SH-SY5Y (cell line): ENCODE measurements around the gene NLK.

ENCODE experiments used
- GATA2 ChIP-seq: IDR thresholded peaks from 2 replicates; pipeline ENCODE4 v1.6.1; 2011; ENCODE audit warnings: mild to moderate bottlenecking, low read depth, low read length
- GATA3 ChIP-seq: IDR thresholded peaks from 2 replicates; pipeline ENCODE4 v1.6.1; 2011; ENCODE audit warnings: low read depth, mild to moderate bottlenecking, low read length, moderate library complexity

- TF ChIP-seq GATA2: no peak
- TF ChIP-seq GATA3: no peak
Observed at GRCh38 chr17:28113269-28113668, 70.8 kb downstream of the NLK start.
